Neural progenitor cell (in vitro differentiated cells): Measurements from ENCODE around the gene KLHL29. TPM values are rescaled to one million over a fixed set of nuclear protein-coding genes. Genes with fewer than 3 reads are reported as not detected.
A peak's percentile ranks its signal among the peaks of the same experiment; 100 is the strongest.

Experiments
- DNase-seq: peaks from one replicate; pipeline ENCODE4 v3.0.0-alpha.2; 2016; ENCODE audit warnings: low spot score
- H2AFZ ChIP-seq: fragments of 200-600 bp; sonication (generic); replicated peaks from 2 replicates; pipeline ENCODE4 v1.6.1; 2016; ENCODE audit warnings: antibody characterized with exemption
- H3F3A ChIP-seq: fragments of 200-600 bp; sonication (generic); 2 replicates; pipeline ENCODE4 v1.6.1; 2016; ENCODE audit warnings: antibody characterized with exemption, low read depth
- H3K27ac ChIP-seq: fragments of 200-600 bp; sonication (generic); 2 replicates; pipeline ENCODE4 v1.5.1; 2016; ENCODE audit warnings: mild to moderate bottlenecking
- H3K27me3 ChIP-seq: fragments of 200-600 bp; sonication (generic); 2 replicates; pipeline ENCODE4 v1.6.1; 2016; ENCODE audit warnings: mild to moderate bottlenecking, moderate library complexity
- H3K36me3 ChIP-seq: fragments of 200-600 bp; sonication (generic); 2 replicates; pipeline ENCODE4 v1.5.1; 2016
- H3K4me1 ChIP-seq: fragments of 200-600 bp; sonication (generic); 2 replicates; pipeline ENCODE4 v1.6.1; 2016; ENCODE audit warnings: mixed run types
- H3K4me2 ChIP-seq: fragments of 200-600 bp; sonication (generic); 2 replicates; pipeline ENCODE4 v1.6.1; 2016
- H3K4me3 ChIP-seq: fragments of 200-600 bp; sonication (generic); 2 replicates; pipeline ENCODE4 v1.5.1; 2016
- H3K79me2 ChIP-seq: fragments of 200-600 bp; sonication (generic); 2 replicates; pipeline ENCODE4 v1.6.1; 2016; ENCODE audit warnings: low read depth
- H3K9ac ChIP-seq: fragments of 200-600 bp; sonication (generic); 2 replicates; pipeline ENCODE4 v1.6.1; 2016
- H3K9me3 ChIP-seq: fragments of 200-600 bp; sonication (generic); 2 replicates; pipeline ENCODE4 v1.5.1; 2016; ENCODE audit warnings: low read depth
- H4K20me1 ChIP-seq: fragments of 200-600 bp; sonication (generic); 2 replicates; pipeline ENCODE4 v1.6.1; 2016; ENCODE audit warnings: low read depth
- H3K27ac Mint-ChIP-seq: 3 replicates; pipeline ENCODE4 v1.8.0; 2021; ENCODE audit warnings: mixed read lengths
- H3K27me3 Mint-ChIP-seq: 2 replicates; pipeline ENCODE4 v1.8.0; 2022; ENCODE audit warnings: low read depth, mild to moderate bottlenecking, inconsistent platforms, moderate library complexity, mixed read lengths; ENCODE audit not compliant: insufficient read depth
- H3K36me3 Mint-ChIP-seq: 3 replicates; pipeline ENCODE4 v1.8.0; 2021; ENCODE audit warnings: mixed read lengths
- H3K4me1 Mint-ChIP-seq: 3 replicates; pipeline ENCODE4 v1.8.0; 2021; ENCODE audit warnings: mixed read lengths
- H3K4me3 Mint-ChIP-seq: 3 replicates; pipeline ENCODE4 v1.8.0; 2021; ENCODE audit warnings: mild to moderate bottlenecking, moderate library complexity, mixed read lengths
- H3K9me3 Mint-ChIP-seq: 3 replicates; pipeline ENCODE4 v1.8.0; 2020; ENCODE audit warnings: mixed read lengths
- CTCF ChIP-seq: fragments of 200-600 bp; sonication (generic); IDR thresholded peaks from 2 replicates; pipeline ENCODE4 v1.5.1; 2017; ENCODE audit warnings: antibody characterized with exemption, mild to moderate bottlenecking
- EZH2 ChIP-seq: fragments of 200-600 bp; sonication (generic); IDR thresholded peaks from 2 replicates; pipeline ENCODE4 v1.6.1; 2017; ENCODE audit warnings: antibody characterized with exemption, mild to moderate bottlenecking, moderate library complexity
- EZH2phosphoT487 ChIP-seq: fragments of 200-600 bp; sonication (generic); IDR thresholded peaks from 2 replicates; pipeline ENCODE4 v1.6.1; 2017; ENCODE audit warnings: antibody characterized with exemption
- total RNA-seq: library from RNA; depleted of rRNA; stranded (reverse); fragments of >200 nt; gene quantifications from 2 replicates; pipeline ENCODE4 v1.2.3, GENCODE V29; 2015; ENCODE audit warnings: low replicate concordance

KLHL29 gene
- total RNA-seq, 1 donor from 2014 or later: 1.6 TPM

- Histone ChIP-seq H3K27ac (no peak overlapping the region), H3K79me2 (no peaks in the 10 kb centered on the region), H2AFZ (no peak overlapping the region), H3K4me2 (no peak overlapping the region), H3K27me3 (no peaks in the 10 kb centered on the region), H3K9ac (no peak overlapping the region), H3K4me1 (peaks cover 12% of the 10 kb centered on the region), H3K9me3 (no peaks in the 10 kb centered on the region), H3K4me3 (no peak overlapping the region), H3F3A (peaks cover 5% of the 10 kb centered on the region), H4K20me1 (no peaks in the 10 kb centered on the region), H3K36me3 (no peaks in the 10 kb centered on the region)
- Mint-ChIP-seq H3K4me1 (peaks cover 16% of the 10 kb centered on the region), H3K27me3 (no peaks in the 10 kb centered on the region), H3K9me3 (peaks cover 2% of the 10 kb centered on the region), H3K36me3 (peaks cover 3% of the 10 kb centered on the region), H3K4me3 (no peak overlapping the region), H3K27ac (peak overlapping the region; percentile 35)
- TF ChIP-seq CTCF: no peak
- no peak for TF ChIP-seq EZH2
- no peak for TF ChIP-seq EZH2phosphoT487
- DNase-seq: no peak
Measured at GRCh38 chr2:23402205-23402740, 17.3 kb downstream of the KLHL29 start.

GRCh38 chr2:23404426-23404825 lies 19.4 kb downstream of the KLHL29 start:
- Histone ChIP-seq H3F3A (peaks cover 5% of the 10 kb centered on the region), H3K4me2 (peak overlapping the region; percentile 14), H3K9ac (no peak overlapping the region), H3K27me3 (no peaks in the 10 kb centered on the region), H2AFZ (peak overlapping the region; percentile 69), H3K79me2 (no peaks in the 10 kb centered on the region), H3K9me3 (no peaks in the 10 kb centered on the region), H3K27ac (peak overlapping the region; percentile 6), H3K36me3 (no peaks in the 10 kb centered on the region), H3K4me1 (peaks cover 12% of the 10 kb centered on the region), H4K20me1 (no peaks in the 10 kb centered on the region), H3K4me3 (no peak overlapping the region)
- peaks cover 2% of the 10 kb centered on the region for H3K36me3 Mint-ChIP-seq
- no peaks in the 10 kb centered on the region for H3K27me3 Mint-ChIP-seq
- H3K9me3 Mint-ChIP-seq: no peaks in the 10 kb centered on the region
- peak; percentile 31 for DNase-seq
- H3K27ac Mint-ChIP-seq: no peak overlapping the region
- no peak overlapping the region for H3K4me3 Mint-ChIP-seq
- peaks cover 16% of the 10 kb centered on the region for H3K4me1 Mint-ChIP-seq
- TF ChIP-seq CTCF: peak; percentile 35
- no peak for TF ChIP-seq EZH2phosphoT487

GRCh38 chr2:23409248-23409647 lies 24.3 kb downstream of the KLHL29 start:
- Histone ChIP-seq H3F3A (peaks cover 2% of the 10 kb centered on the region), H3K27ac (no peak overlapping the region), H4K20me1 (no peaks in the 10 kb centered on the region), H3K36me3 (no peaks in the 10 kb centered on the region), H3K4me1 (peaks cover 14% of the 10 kb centered on the region), H2AFZ (no peak overlapping the region), H3K27me3 (no peaks in the 10 kb centered on the region), H3K9me3 (no peaks in the 10 kb centered on the region), H3K4me2 (no peak overlapping the region), H3K4me3 (no peak overlapping the region), H3K9ac (no peak overlapping the region), H3K79me2 (no peaks in the 10 kb centered on the region)
- peaks cover 2% of the 10 kb centered on the region for H3K27me3 Mint-ChIP-seq
- no peak overlapping the region for H3K4me3 Mint-ChIP-seq
- no peak overlapping the region for H3K27ac Mint-ChIP-seq
- TF ChIP-seq CTCF (no peak), EZH2 (no peak), EZH2phosphoT487 (no peak)
- H3K4me1 Mint-ChIP-seq: peaks cover 15% of the 10 kb centered on the region
- peaks cover 8% of the 10 kb centered on the region for H3K36me3 Mint-ChIP-seq
- no peaks in the 10 kb centered on the region for H3K9me3 Mint-ChIP-seq
- no peak for DNase-seq
